Caco-2 (cell line): ENCODE measurements around the gene MAD1L1. TPM values are rescaled to one million over a fixed set of nuclear protein-coding genes. Genes with fewer than 3 reads are reported as not detected.

Experiments
- BruUV-seq: library from RNA; stranded (reverse); fragments of 400-500 nt; replicated peaks from 2 replicates; lab custom pipeline; 2021; lab: Mats Ljungman, UMichigan
- CTCF ChIA-PET: fragments of 300-600 bp; sonication (Branson Sonifier 250); formaldehyde crosslinking; loops from one replicate; lab custom pipeline; 2022; ENCODE audit warnings: antibody characterized with exemption; lab: Charles Lee
- POLR2A ChIA-PET: fragments of 300-600 bp; sonication (Branson Sonifier 250); formaldehyde crosslinking; loops from one replicate; lab custom pipeline; 2022; ENCODE audit warnings: antibody characterized with exemption; lab: Charles Lee
- DNase-seq, 2 experiments: peaks; one replicate each; pipeline versions ENCODE4 v3.0.0 to v3.0.0-alpha.2; 2020 to 2022
- H3K27me3 ChIP-seq: replicated peaks from 2 replicates; pipeline ENCODE4 v1.6.0; 2011; ENCODE audit warnings: low read length; ENCODE audit not compliant: control insufficient read depth, insufficient read depth
- H3K36me3 ChIP-seq: 2 replicates; pipeline ENCODE4 v1.5.1; 2011; ENCODE audit warnings: low read length; ENCODE audit not compliant: control insufficient read depth, insufficient read depth
- H3K4me1 ChIP-seq: fragments of 250-450 bp; sonication (Bioruptor Pico); 2 replicates; pipeline ENCODE4 v1.5.1; 2020; ENCODE audit warnings: mild to moderate bottlenecking
- H3K4me3 ChIP-seq: 2 replicates; pipeline ENCODE4 v1.5.1; 2011; ENCODE audit warnings: low read depth, mild to moderate bottlenecking, control low read depth, low read length
- H3K9me3 ChIP-seq: fragments of 250-450 bp; sonication (Bioruptor Pico); 2 replicates; pipeline ENCODE4 v1.5.1; 2020; ENCODE audit warnings: mild to moderate bottlenecking, moderate library complexity
- H3K27ac Mint-ChIP-seq: one replicate; pipeline ENCODE4 v1.8.0; 2022; ENCODE audit warnings: mixed read lengths; ENCODE audit not compliant: unreplicated experiment
- H3K27me3 Mint-ChIP-seq: one replicate; pipeline ENCODE4 v1.8.0; 2022; ENCODE audit warnings: mixed read lengths; ENCODE audit not compliant: insufficient read depth, unreplicated experiment
- H3K36me3 Mint-ChIP-seq: one replicate; pipeline ENCODE4 v1.8.0; 2022; ENCODE audit warnings: mild to moderate bottlenecking, mixed read lengths; ENCODE audit not compliant: insufficient read depth, unreplicated experiment
- H3K4me1 Mint-ChIP-seq: one replicate; pipeline ENCODE4 v1.8.0; 2022; ENCODE audit warnings: low read depth, mixed read lengths; ENCODE audit not compliant: unreplicated experiment
- H3K4me3 Mint-ChIP-seq: one replicate; pipeline ENCODE4 v1.8.0; 2022; ENCODE audit warnings: mild to moderate bottlenecking, moderate library complexity, mixed read lengths; ENCODE audit not compliant: unreplicated experiment
- H3K9me3 Mint-ChIP-seq: one replicate; pipeline ENCODE4 v1.8.0; 2022; ENCODE audit warnings: mixed read lengths; ENCODE audit not compliant: unreplicated experiment
- CTCF ChIP-seq, 2 experiments: fragments of 200-600 bp in 1 of 2; IDR thresholded peaks; 1 replicate in 1 of 2; 2 replicates in 1 of 2; pipeline versions ENCODE4 v1.5.1 to v1.8.0; 2011 to 2022; ENCODE audit warnings: antibody characterized with exemption in 1 of 2, control low read depth in 1 of 2, inconsistent platforms in 1 of 2, low read depth in 1 of 2, low read length in 1 of 2, mild to moderate bottlenecking in 1 of 2, moderate library complexity in 1 of 2; ENCODE audit not compliant: insufficient read depth in 1 of 2, severe bottlenecking in 1 of 2, unreplicated experiment in 1 of 2
- intact Hi-C: fragments of 100-400 bp; cut with micrococcal nuclease; formaldehyde crosslinking; loops from one replicate; pipeline ENCODE4 v1.10.0; 2022; ENCODE audit not compliant: unreplicated experiment
- total RNA-seq: library from RNA; stranded (reverse); gene quantifications from 2 replicates; pipeline ENCODE4 v1.2.3, GENCODE V29; 2022

The MAD1L1 gene
- total RNA-seq, 1 experiment from 2014 or later = 58.6 TPM

- TF ChIP-seq CTCF (IDR thresholded peaks at IDR 0.05; ENCODE audit: insufficient read depth in 1 of 2, low read depth in 1 of 2, low read length in 1 of 2, severe bottlenecking in 1 of 2, unreplicated experiment in 1 of 2) = no peak
- Mint-ChIP-seq H3K27me3 (peaks cover 3% of the 10 kb centered on the region), H3K27ac (no peak overlapping the region), H3K36me3 (no peaks in the 10 kb centered on the region), H3K4me1 (peaks cover 5% of the 10 kb centered on the region), H3K4me3 (no peak overlapping the region), H3K9me3 (peaks cover 20% of the 10 kb centered on the region)
- no peak for DNase-seq
- no TSS peak for BruUV-seq
- H3K4me1 ChIP-seq = no peaks in the 10 kb centered on the region
- POLR2A ChIA-PET = no interaction called here
- no peaks in the 10 kb centered on the region for H3K36me3 ChIP-seq
- intact Hi-C loops = no loop called here
- H3K4me3 ChIP-seq = no peak overlapping the region
- H3K27me3 ChIP-seq = no peaks in the 10 kb centered on the region
- CTCF ChIA-PET = no interaction called here
- peaks cover 3% of the 10 kb centered on the region; the same call in 1 of the 2 replicates for H3K9me3 ChIP-seq
Observed at GRCh38 chr7:1775389-1775788, 457.4 kb downstream of the MAD1L1 start.

GRCh38 chr7:1770331-1770730 lies 462.4 kb downstream of the MAD1L1 start:
- peaks cover 2% of the 10 kb centered on the region for H3K27me3 Mint-ChIP-seq
- BruUV-seq = no TSS peak
- no peaks in the 10 kb centered on the region; the same call in 1 of the 2 replicates for H3K9me3 ChIP-seq

More at GRCh38 chr7:1770331-1770730, 462.4 kb downstream of the MAD1L1 start:
- intact Hi-C loops = no loop called here
- no peaks in the 10 kb centered on the region for H3K27me3 ChIP-seq
- Mint-ChIP-seq H3K9me3 (peaks cover under 1% of the 10 kb centered on the region), H3K4me1 (no peaks in the 10 kb centered on the region), H3K36me3 (no peaks in the 10 kb centered on the region), H3K27ac (no peak overlapping the region), H3K4me3 (no peak overlapping the region)
- CTCF ChIA-PET = interaction anchor here (0.5 kb wide), 1 partner anchor 12 kb away, joined by 3 read pairs; no protein-coding TSS in a partner anchor
- no peak overlapping the region for H3K4me3 ChIP-seq
- H3K36me3 ChIP-seq = no peaks in the 10 kb centered on the region
- no peaks in the 10 kb centered on the region for H3K4me1 ChIP-seq
- DNase-seq = peak in 1 of 2 experiments; percentile 20
- POLR2A ChIA-PET = interaction anchor here (0.7 kb wide), 1 partner anchor 32 kb away, joined by 3 read pairs; no protein-coding TSS in a partner anchor
- no peak for TF ChIP-seq CTCF (IDR thresholded peaks at IDR 0.05; ENCODE audit: insufficient read depth in 1 of 2, low read depth in 1 of 2, low read length in 1 of 2, severe bottlenecking in 1 of 2, unreplicated experiment in 1 of 2)
